NCI-H1092 treated with DMSO at 0.1 percent for 48 hours (cell line): ENCODE data around the gene TMEM53.
"Not testable (repeated sequence)": the region's sequence is repeated elsewhere in the genome, so short reads cannot be mapped to it uniquely, and the experiment has no call there.

Source experiments
- DNase-seq: peaks from one replicate; lab custom pipeline; 2025; lab: John Stamatoyannopoulos, UW

TMEM53 gene

GRCh38 chr1:44672254-44672955 lies 1.9 kb downstream of the TMEM53 start:
- no peak for DNase-seq

GRCh38 chr1:44670751-44671640 lies 3.3 kb downstream of the TMEM53 start:
- DNase-seq = no peak

GRCh38 chr1:44666719-44667118 lies 7.6 kb downstream of the TMEM53 start:
- DNase-seq = not testable (repeated sequence)

- no peak for DNase-seq
These were observed 9.4 kb downstream of the TMEM53 start for GRCh38 chr1:44664730-44665370.

GRCh38 chr1:44663417-44663816 lies 10.9 kb downstream of the TMEM53 start:
- no peak for DNase-seq

GRCh38 chr1:44662683-44663030 lies 11.6 kb downstream of the TMEM53 start:
- no peak for DNase-seq

GRCh38 chr1:44661781-44662682 lies 12.2 kb downstream of the TMEM53 start:
- peak; percentile 43 for DNase-seq

- peak; percentile 84 for DNase-seq
These were observed 14.1 kb downstream of the TMEM53 start for GRCh38 chr1:44660176-44660575.

GRCh38 chr1:44659566-44659965 lies 14.7 kb downstream of the TMEM53 start:
- DNase-seq = no peak

- no peak for DNase-seq
These were observed 18.7 kb downstream of the TMEM53 start for GRCh38 chr1:44655609-44656008.

GRCh38 chr1:44654621-44655187 lies 19.6 kb downstream of the TMEM53 start:
- DNase-seq = no peak

GRCh38 chr1:44653107-44653964 lies 20.9 kb downstream of the TMEM53 start:
- DNase-seq = no peak

- DNase-seq = peak; percentile 63
These were observed 21.7 kb downstream of the TMEM53 start for GRCh38 chr1:44652445-44653106.

GRCh38 chr1:44651069-44651468 lies 23.2 kb downstream of the TMEM53 start:
- DNase-seq = no peak

GRCh38 chr1:44650159-44650831 lies 24.0 kb downstream of the TMEM53 start:
- DNase-seq = peak; percentile 83

GRCh38 chr1:44649788-44650158 lies 24.5 kb downstream of the TMEM53 start:
- DNase-seq = no peak

- no peak for DNase-seq
These were observed 25.6 kb downstream of the TMEM53 start for GRCh38 chr1:44648529-44649250.

- no peak for DNase-seq
These were observed 26.4 kb downstream of the TMEM53 start for GRCh38 chr1:44647896-44648295.
